Measurements from ENCODE around the gene GREM2. TPM values are rescaled to one million over a fixed set of nuclear protein-coding genes. Genes with fewer than 3 reads are reported as not detected.

GREM2 gene
- total and polyA plus RNA-seq, 10 of the 15 experiments (the other 5 are each of a cell fraction or from before 2014, with no cell fraction given), result not detected

DNA sequence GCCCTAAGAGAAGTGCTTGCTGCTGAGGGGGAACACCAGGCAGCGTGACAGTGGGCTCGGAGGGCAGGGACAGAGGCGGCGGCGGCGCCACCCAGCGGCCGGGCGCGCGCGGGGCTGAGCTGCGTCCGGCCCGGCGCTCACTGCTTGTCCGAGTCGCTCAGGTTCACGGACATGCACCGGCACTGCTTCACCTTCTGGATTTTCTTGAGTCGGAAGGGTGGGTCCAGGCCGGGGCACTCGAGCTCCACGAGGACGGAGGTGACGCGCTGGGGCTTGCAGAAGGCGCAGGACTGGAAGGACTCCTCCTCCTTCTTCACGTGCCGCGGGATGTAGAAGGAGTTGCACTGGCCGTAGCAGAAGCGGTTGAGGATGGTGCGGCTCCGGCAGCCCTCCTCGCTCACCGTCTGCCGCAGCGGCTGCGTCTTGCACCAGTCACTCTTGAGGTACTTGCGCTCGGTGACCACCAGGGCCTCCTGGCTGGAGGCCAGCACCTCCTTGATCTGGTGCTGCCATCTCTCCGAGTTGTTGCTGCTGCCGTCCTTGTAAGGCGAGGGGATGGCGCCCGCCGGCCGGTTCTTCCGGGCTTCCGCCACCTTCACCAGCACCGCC, 119.0 kb downstream of the GREM2 start:
- Histone ChIP-seq H3K9me3 (replicated peaks; ENCODE audit: control insufficient read depth, insufficient read depth, low read length) (no peaks in the 10 kb centered on the region), H3K36me3 (ENCODE audit: control insufficient read depth in 2 of 2, insufficient read depth in 2 of 2, low read length in 1 of 2) (no peaks in the 10 kb centered on the region), H3K4me2 (ENCODE audit: control insufficient read depth, insufficient read depth) (no peak overlapping the region), H3K27ac (ENCODE audit: control insufficient read depth, insufficient read depth) (no peak overlapping the region), H3K9ac (ENCODE audit: control insufficient read depth, insufficient read depth, low read length) (no peak overlapping the region), H4K20me1 (ENCODE audit: control insufficient read depth, insufficient read depth) (no peaks in the 10 kb centered on the region), H3K4me3 (no peak overlapping the region), H3K4me1 (ENCODE audit: control insufficient read depth, insufficient read depth, low read length) (no peaks in the 10 kb centered on the region), H3K79me2 (ENCODE audit: control insufficient read depth, insufficient read depth, low read length) (no peaks in the 10 kb centered on the region), H3K27me3 (replicated peaks in 1 of 2; ENCODE audit: control insufficient read depth in 2 of 2, insufficient read depth in 2 of 2, low read length in 1 of 2) (no peaks in the 10 kb centered on the region), H2AFZ (ENCODE audit: control insufficient read depth, low read depth, low read length) (no peak overlapping the region)
- in situ Hi-C loops (cut with MboI) (no loop called here), intact Hi-C loops (cut with micrococcal nuclease; ENCODE audit: unreplicated experiment) (no loop called here)
- ChIA-PET POLR2A (no interaction called here), RAD21 (ENCODE audit: unreplicated experiment) (no interaction called here), SMC1A (ENCODE audit: uncharacterized antibody, unreplicated experiment) (interaction anchor here (0.6 to 0.7 kb wide), 2 partner anchors 33 to 1004 kb away, joined by 3 read pairs; no protein-coding TSS in a partner anchor), CTCF (no interaction called here)
- no peak for ATAC-seq
- TF ChIP-seq SREBF2 (IDR thresholded peaks at IDR 0.05; ENCODE audit: low read length) (no peak), FOS (IDR thresholded peaks at IDR 0.05; ENCODE audit: borderline replicate concordance, extremely low read depth, insufficient read length) (no peak), LARP7 (IDR thresholded peaks at IDR 0.05) (no peak), WRNIP1 (IDR thresholded peaks at IDR 0.05; ENCODE audit: borderline replicate concordance, low read depth, low read length) (no peak), ZNF384 (IDR thresholded peaks at IDR 0.05; ENCODE audit: borderline replicate concordance, low read depth, low read length) (no peak), RUNX3 (IDR thresholded peaks at IDR 0.05; ENCODE audit: low read length) (no peak), NR2F1 (conservative IDR thresholded peaks at IDR 0.05) (no peak), IRF4 (IDR thresholded peaks at IDR 0.05; ENCODE audit: low read depth, low read length) (no peak), CBX5 (IDR thresholded peaks at IDR 0.05; ENCODE audit: low read depth) (no peak), EED (IDR thresholded peaks at IDR 0.05; ENCODE audit: low read depth) (no peak), ZBTB11 (CRISPR knock-in tag; IDR thresholded peaks at IDR 0.05) (no peak), POU2F2 (IDR thresholded peaks at IDR 0.05; ENCODE audit: borderline replicate concordance, low read depth, low read length) (no peak), BHLHE40 (IDR thresholded peaks at IDR 0.05; ENCODE audit: borderline replicate concordance in 1 of 2, low read depth in 2 of 2, low read length in 1 of 2) (no peak)
- TF ChIP-seq, protein P1, sequence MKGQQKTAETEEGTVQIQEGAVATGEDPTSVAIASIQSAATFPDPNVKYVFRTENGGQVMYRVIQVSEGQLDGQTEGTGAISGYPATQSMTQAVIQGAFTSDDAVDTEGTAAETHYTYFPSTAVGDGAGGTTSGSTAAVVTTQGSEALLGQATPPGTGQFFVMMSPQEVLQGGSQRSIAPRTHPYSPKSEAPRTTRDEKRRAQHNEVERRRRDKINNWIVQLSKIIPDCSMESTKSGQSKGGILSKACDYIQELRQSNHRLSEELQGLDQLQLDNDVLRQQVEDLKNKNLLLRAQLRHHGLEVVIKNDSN (IDR thresholded peaks at IDR 0.05; ENCODE audit: borderline replicate concordance, extremely low read length, insufficient read depth, low read depth, low read length), result no peak
- no peak for FAIRE-seq
- DNase-seq (ENCODE audit: low read depth, low spot score), result no peak
- no TSS peak for BruUV-seq (replicated peaks)
- WGBS (ENCODE audit: insufficient coverage, insufficient replicate concordance, low lambda C conversion rate, missing lambda C conversion rate), result 52% methylated on average over 46 of the region's 52 CpGs

All from GM12878 (cell line).